Fibroblast of pulmonary artery (primary cell): ENCODE measurements around the gene NDC1.
A peak's percentile ranks its signal among the peaks of the same experiment; 100 is the strongest.

Experiments used
- DNase-seq: peaks from one replicate; pipeline ENCODE4 v3.0.0-alpha.2; 2010; ENCODE audit warnings: low read depth
- H3K4me3 ChIP-seq: replicated peaks from 2 replicates; pipeline ENCODE4 v1.5.1; 2011; ENCODE audit warnings: low read depth, mild to moderate bottlenecking, control low read depth, low read length, moderate library complexity
- CTCF ChIP-seq: IDR thresholded peaks from 2 replicates; pipeline ENCODE4 v1.5.1; 2011; ENCODE audit warnings: mild to moderate bottlenecking, control low read depth, low read length, inconsistent platforms; ENCODE audit errors: missing control alignments

NDC1 gene

GRCh38 chr1:53738205-53739108 is 99.6 kb downstream of the NDC1 start:
- no peak for TF ChIP-seq CTCF
- H3K4me3 ChIP-seq, result peak overlapping the region; percentile 61
- DNase-seq, result no peak

GRCh38 chr1:53737648-53738204 is 100.4 kb downstream of the NDC1 start:
- peak overlapping the region; percentile 61 for H3K4me3 ChIP-seq
- no peak for DNase-seq
- no peak for TF ChIP-seq CTCF

GRCh38 chr1:53736290-53736689 is 101.8 kb downstream of the NDC1 start:
- H3K4me3 ChIP-seq, result no peak overlapping the region
- TF ChIP-seq CTCF, result no peak
- peak; percentile 32 for DNase-seq

- TF ChIP-seq CTCF, result no peak
- DNase-seq, result no peak
- H3K4me3 ChIP-seq, result no peak overlapping the region
Measured at GRCh38 chr1:53735681-53736080, 102.4 kb downstream of the NDC1 start.

- DNase-seq, result no peak
- no peak for TF ChIP-seq CTCF
- no peak overlapping the region for H3K4me3 ChIP-seq
Measured at GRCh38 chr1:53735261-53735660, 102.8 kb downstream of the NDC1 start.

- no peak overlapping the region for H3K4me3 ChIP-seq
- TF ChIP-seq CTCF, result no peak
- DNase-seq, result peak; percentile 63
Measured at GRCh38 chr1:53734650-53735211, 103.4 kb downstream of the NDC1 start.
